H1 (cell line): ENCODE results near the gene ZBED4. TPM values are rescaled to one million over a fixed set of nuclear protein-coding genes. Genes with fewer than 3 reads are reported as not detected.

Source experiments
- CTCF ChIA-PET: fragments of 300-600 bp; sonication (Branson Sonifier 250); formaldehyde crosslinking; loops from one replicate; lab custom pipeline; 2021; ENCODE audit not compliant: partially characterized antibody; lab: Charles Lee
- POLR2A ChIA-PET: fragments of 300-600 bp; sonication (Branson Sonifier 250); formaldehyde crosslinking; loops from one replicate; lab custom pipeline; 2021; ENCODE audit warnings: inconsistent platforms; ENCODE audit not compliant: partially characterized antibody; lab: Charles Lee
- DNase-seq, 2 experiments: peaks; one replicate each; pipeline versions ENCODE4 v3.0.0 to v3.0.0-alpha.2; 2010 to 2022; ENCODE audit warnings: low spot score in 2 of 2, low read depth in 1 of 2, mixed read lengths in 1 of 2
- FAIRE-seq: peaks from 2 replicates; lab custom pipeline; 2011; peaks lifted over from hg19 to GRCh38; lab: Jason Lieb, UNC
- H2AFZ ChIP-seq: 2 replicates; pipeline ENCODE4 v1.8.1; 2012; ENCODE audit warnings: low read length, inconsistent platforms
- H2AK5ac ChIP-seq: 2 replicates; pipeline ENCODE4 v1.6.1; 2013; ENCODE audit warnings: low read depth, low read length
- H2BK120ac ChIP-seq: replicated peaks from 2 replicates; pipeline ENCODE3; 2013; ENCODE audit warnings: low read depth, low read length, inconsistent platforms
- H2BK12ac ChIP-seq: 2 replicates; pipeline ENCODE4 v1.6.1; 2013; ENCODE audit warnings: low read depth, low read length
- H2BK15ac ChIP-seq: 2 replicates; pipeline ENCODE4 v1.6.1; 2013; ENCODE audit warnings: low read length
- H2BK20ac ChIP-seq: 2 replicates; pipeline ENCODE4 v1.6.1; 2013; ENCODE audit warnings: low read length
- H2BK5ac ChIP-seq: 2 replicates; pipeline ENCODE4 v1.6.1; 2013; ENCODE audit warnings: low read depth, low read length
- H3K14ac ChIP-seq: 2 replicates; pipeline ENCODE4 v1.6.1; 2013; ENCODE audit warnings: inconsistent platforms; ENCODE audit not compliant: insufficient read length
- H3K18ac ChIP-seq: 2 replicates; pipeline ENCODE4 v1.6.1; 2013; ENCODE audit warnings: low read length; ENCODE audit errors: extremely low read depth
- H3K23ac ChIP-seq: 2 replicates; pipeline ENCODE4 v1.6.1; 2013; ENCODE audit warnings: inconsistent platforms; ENCODE audit not compliant: insufficient read length
- H3K23me2 ChIP-seq: 2 replicates; pipeline ENCODE4 v1.6.1; 2013; ENCODE audit warnings: low read depth, low read length
- H3K27ac ChIP-seq: 2 replicates; pipeline ENCODE4 v1.6.1; 2011; ENCODE audit warnings: low read depth, low read length, inconsistent platforms
- H3K27me3 ChIP-seq, 4 experiments: replicated peaks in 1 of 4; 1 replicate in 1 of 4; 2 replicates in 3 of 4; pipeline versions ENCODE4 v1.6.1 to v1.8.1; 2011 to 2013; ENCODE audit warnings: low read length in 3 of 4, mild to moderate bottlenecking in 3 of 4, inconsistent platforms in 2 of 4, mixed read lengths in 2 of 4, moderate library complexity in 1 of 4; ENCODE audit not compliant: control insufficient read depth in 3 of 4, insufficient read depth in 3 of 4; ENCODE audit errors: extremely low read depth in 1 of 4
- H3K36me3 ChIP-seq, 4 experiments: 2 replicates each; pipeline versions ENCODE4 v1.6.1 to v1.8.1; 2011 to 2013; ENCODE audit warnings: mild to moderate bottlenecking in 4 of 4, low read length in 3 of 4, moderate library complexity in 2 of 4, control low read depth in 1 of 4, inconsistent platforms in 1 of 4; ENCODE audit not compliant: insufficient read depth in 4 of 4, control insufficient read depth in 2 of 4
- H3K4ac ChIP-seq: replicated peaks from 2 replicates; pipeline ENCODE3; 2013; ENCODE audit warnings: low read length, low read depth, mixed read lengths, inconsistent platforms; ENCODE audit not compliant: insufficient read length
- H3K4me1 ChIP-seq, 4 experiments: replicated peaks in 1 of 4; 1 replicate in 1 of 4; 2 replicates in 3 of 4; pipeline versions ENCODE4 v1.6.1 to v1.8.1; 2011 to 2013; ENCODE audit warnings: low read length in 3 of 4, inconsistent platforms in 2 of 4, mixed read lengths in 1 of 4; ENCODE audit not compliant: insufficient read depth in 4 of 4, control insufficient read depth in 3 of 4
- H3K4me2 ChIP-seq, 2 experiments: 2 replicates each; pipeline versions ENCODE4 v1.6.1 to v1.8.1; 2011 to 2013; ENCODE audit warnings: low read depth in 2 of 2, low read length in 2 of 2, control low read depth in 1 of 2, inconsistent platforms in 1 of 2, mild to moderate bottlenecking in 1 of 2; ENCODE audit not compliant: insufficient read depth in 1 of 2
- H3K4me3 ChIP-seq, 4 experiments: fragments of 200-600, 300-600 bp in 1 of 4; sonication (generic), shearing (Covaris generic), sonication (Bioruptor Twin) in 1 of 4; 2 replicates each; pipeline versions ENCODE4 v1.5.1 to v1.8.1; 2011 to 2016; ENCODE audit warnings: low read length in 4 of 4, low read depth in 3 of 4, control low read depth in 2 of 4, inconsistent platforms in 2 of 4, mild to moderate bottlenecking in 2 of 4, mixed read lengths in 1 of 4, moderate library complexity in 1 of 4; ENCODE audit not compliant: insufficient read depth in 2 of 4; ENCODE audit errors: extremely low read depth in 1 of 4
- H3K56ac ChIP-seq: replicated peaks from 2 replicates; pipeline ENCODE3; 2013; ENCODE audit warnings: low read depth, mild to moderate bottlenecking, mixed read lengths, low read length, inconsistent platforms; ENCODE audit not compliant: insufficient read length
- H3K79me1 ChIP-seq: 2 replicates; pipeline ENCODE4 v1.6.1; 2013; ENCODE audit warnings: low read depth, low read length, control low read depth
- H3K79me2 ChIP-seq, 2 experiments: 2 replicates each; pipeline versions ENCODE4 v1.6.1 to v1.8.1; 2012 to 2013; ENCODE audit warnings: low read length in 2 of 2, mild to moderate bottlenecking in 2 of 2, inconsistent platforms in 1 of 2; ENCODE audit not compliant: insufficient read depth in 2 of 2, control insufficient read depth in 1 of 2
- H3K9ac ChIP-seq, 4 experiments: replicated peaks in 1 of 4; 1 replicate in 1 of 4; 2 replicates in 3 of 4; pipeline versions ENCODE4 v1.6.1 to v1.8.1; 2011 to 2013; ENCODE audit warnings: low read depth in 3 of 4, low read length in 3 of 4, control low read depth in 2 of 4, mild to moderate bottlenecking in 2 of 4, moderate library complexity in 2 of 4, inconsistent platforms in 1 of 4; ENCODE audit errors: extremely low read depth in 1 of 4
- H3K9me3 ChIP-seq, 2 experiments: 2 replicates each; pipeline versions ENCODE4 v1.6.1 to v1.8.1; 2012 to 2013; ENCODE audit warnings: mild to moderate bottlenecking in 2 of 2, moderate library complexity in 2 of 2, control low read depth in 1 of 2, inconsistent platforms in 1 of 2, low read depth in 1 of 2, low read length in 1 of 2, mixed read lengths in 1 of 2; ENCODE audit not compliant: insufficient read depth in 2 of 2
- H4K20me1 ChIP-seq, 2 experiments: replicated peaks in 1 of 2; 2 replicates each; pipeline versions ENCODE3 to v1.8.1; 2011 to 2013; ENCODE audit warnings: inconsistent platforms in 2 of 2, low read length in 2 of 2, mild to moderate bottlenecking in 1 of 2; ENCODE audit not compliant: insufficient read depth in 2 of 2, control insufficient read depth in 1 of 2
- H4K5ac ChIP-seq: 2 replicates; pipeline ENCODE4 v1.6.1; 2013; ENCODE audit warnings: low read length, low read depth, mixed read lengths, inconsistent platforms; ENCODE audit not compliant: insufficient read length
- H4K8ac ChIP-seq: 2 replicates; pipeline ENCODE4 v1.8.0; 2013; ENCODE audit warnings: mild to moderate bottlenecking, moderate library complexity, low read length, inconsistent platforms; ENCODE audit not compliant: insufficient read depth; ENCODE audit errors: extremely low read depth
- H4K91ac ChIP-seq: replicated peaks from 2 replicates; pipeline ENCODE3; 2013; ENCODE audit warnings: low read length, mixed read lengths, inconsistent platforms; ENCODE audit not compliant: insufficient read length
- BRCA1 ChIP-seq: IDR thresholded peaks from 2 replicates; pipeline ENCODE4 v1.6.1; 2012; ENCODE audit warnings: low read depth, low read length, improper control_type of control experiment
- CBX5 ChIP-seq: fragments of 300-800, 300-1000 bp; sonication (generic); IDR thresholded peaks from 2 replicates; pipeline ENCODE4 v1.7.1; 2016; ENCODE audit warnings: antibody characterized with exemption, low read length, low read depth
- CBX8 ChIP-seq: fragments of 300-800, 300-1000 bp; sonication (generic); IDR thresholded peaks from 2 replicates; pipeline ENCODE4 v1.7.1; 2016; ENCODE audit warnings: low read depth, low read length, borderline replicate concordance
- CHD1 ChIP-seq: IDR thresholded peaks from 2 replicates; pipeline ENCODE4 v1.6.1; 2012; ENCODE audit warnings: low read depth, low read length, improper control_type of control experiment
- MAFK ChIP-seq: IDR thresholded peaks from 2 replicates; pipeline ENCODE4 v1.6.1; 2012; ENCODE audit warnings: low read depth, mild to moderate bottlenecking, improper control_type of control experiment, low read length
- PHF8 ChIP-seq: fragments of 200-600 bp; sonication (generic); conservative IDR thresholded peaks from 2 replicates; pipeline ENCODE4 v1.7.1; 2012; ENCODE audit warnings: low read depth, mild to moderate bottlenecking, inconsistent platforms, low read length, moderate library complexity
- POLR2A ChIP-seq, 2 experiments: IDR thresholded peaks; 1 replicate in 1 of 2; 2 replicates in 1 of 2; pipeline ENCODE4 v1.6.1; 2011; ENCODE audit warnings: low read depth in 2 of 2, low read length in 2 of 2, mild to moderate bottlenecking in 2 of 2; ENCODE audit errors: control extremely low read depth in 1 of 2
- RBBP5 ChIP-seq: IDR thresholded peaks from 2 replicates; pipeline ENCODE4 v1.7.1; 2012; ENCODE audit warnings: low read depth, mild to moderate bottlenecking, inconsistent platforms, low read length, moderate library complexity, borderline replicate concordance
- RXRA ChIP-seq: IDR thresholded peaks from 2 replicates; pipeline ENCODE4 v1.6.1; 2011; ENCODE audit warnings: low read depth, mild to moderate bottlenecking, low read length, moderate library complexity; ENCODE audit not compliant: insufficient read depth
- WGBS, 2 experiments: shearing (Covaris generic) in 1 of 2; methylation state at CpG; one replicate each; pipeline versions ENCODE4 v1.1.6 to v1.1.7; 2013 to 2015; ENCODE audit warnings: low lambda C conversion rate in 2 of 2, mixed read lengths in 2 of 2, inconsistent platforms in 1 of 2, low coverage in 1 of 2, missing lambda C conversion rate in 1 of 2; ENCODE audit not compliant: insufficient replicate concordance in 2 of 2, insufficient coverage in 1 of 2, insufficient read length in 1 of 2; ENCODE audit errors: extremely low coverage in 1 of 2, missing lambda C conversion rate in 1 of 2; 5-methylcytosine and 5-hydroxymethylcytosine counted together
- polyA plus RNA-seq, 7 experiments: library from polyadenylated mRNA; depleted of rRNA in 3 of 7; stranded (reverse) in 5 of 7; unstranded in 2 of 7; fragments of >200 nt in 5 of 7; fragments of 200-250 nt in 2 of 7; gene quantifications; 1 replicate in 5 of 7; 2 replicates in 1 of 7; 4 replicates in 1 of 7; pipeline versions ENCODE4 v1.2.1 to v1.2.3, GENCODE V29; 2011 to 2013; ENCODE audit warnings: missing spikeins in 2 of 7, mixed read lengths in 2 of 7
- total RNA-seq: library from RNA; stranded (reverse); fragmentation: NEBNext Ultra II Directional; extraction: Animal tissue kit (Norgen Biotek cat#: 25700); gene quantifications from 2 replicates; pipeline ENCODE4 v1.2.1, GENCODE V29; 2021

Gene ZBED4
- total and polyA plus RNA-seq, 2 of the 8 experiments (the other 6 are each of a cell fraction or from before 2014, with no cell fraction given): 11.0 to 28.3 TPM

DNA sequence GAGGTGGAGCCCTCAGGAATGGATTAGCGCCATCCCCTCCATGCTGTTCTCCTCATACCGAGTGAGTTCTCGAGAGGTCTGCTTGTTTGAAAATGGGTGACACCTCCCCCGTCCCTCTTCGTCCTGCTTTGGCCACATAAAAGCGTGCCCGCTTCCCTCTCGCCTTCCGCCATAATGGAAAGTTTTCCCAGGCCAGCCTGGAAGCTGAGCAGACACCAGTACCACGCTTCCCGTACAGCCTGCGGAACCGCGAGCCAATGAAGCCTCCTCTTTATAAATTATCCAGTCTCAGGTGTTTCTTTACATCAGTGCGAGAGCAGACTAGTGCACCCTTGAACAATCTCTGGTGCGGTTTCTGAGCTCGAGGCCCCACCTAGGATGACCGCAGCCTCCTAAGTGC is 51.8 kb downstream of the ZBED4 start:
- Histone ChIP-seq H2BK120ac (no peak overlapping the region), H2BK20ac (no peak overlapping the region), H2AK5ac (no peak overlapping the region), H3K9ac (no peak overlapping the region), H2BK5ac (no peak overlapping the region), H3K4ac (no peak overlapping the region), H3K23me2 (no peaks in the 10 kb centered on the region), H3K27me3 (no peaks in the 10 kb centered on the region), H3K4me2 (no peak overlapping the region), H3K4me1 (no peaks in the 10 kb centered on the region), H4K20me1 (peaks cover 2 to 21% of the 10 kb centered on the region in 2 experiments), H2BK15ac (no peak overlapping the region), H3K36me3 (peaks cover 0 to 33% (median 12%) of the 10 kb centered on the region in 4 experiments; a peak in 5 of 8 replicates), H3K9me3 (peaks cover 6 to 10% of the 10 kb centered on the region in 2 experiments; a peak in 2 of 4 replicates), H4K5ac (no peak overlapping the region), H3K18ac (no peak overlapping the region), H2BK12ac (no peak overlapping the region), H3K27ac (no peak overlapping the region), H3K79me1 (peaks cover 2% of the 10 kb centered on the region; the same call in 1 of the 2 replicates), H3K4me3 (no peak overlapping the region), H2AFZ (no peak overlapping the region), H3K23ac (no peak overlapping the region), H4K91ac (no peak overlapping the region), H4K8ac (peak overlapping the region; percentile 25; the same call in 1 of the 2 replicates), H3K14ac (no peak overlapping the region), H3K56ac (no peak overlapping the region), H3K79me2 (no peaks in the 10 kb centered on the region)
- TF ChIP-seq MAFK: no peak
- TF ChIP-seq CBX5: no peak
- TF ChIP-seq CHD1: no peak
- TF ChIP-seq RXRA: no peak
- no peak for TF ChIP-seq POLR2A (IDR thresholded peaks at IDR 0.05; ENCODE audit: control extremely low read depth in 1 of 2, low read depth in 2 of 2, low read length in 2 of 2)
- TF ChIP-seq CBX8: no peak
- TF ChIP-seq PHF8: no peak
- TF ChIP-seq RBBP5: no peak
- no peak for TF ChIP-seq BRCA1
- 94% methylated on average over 16 of the region's 18 CpGs; no CpG with 5 or more reads in 1 of the 2 experiments for WGBS, 2 experiments
- CTCF ChIA-PET: interaction anchor here (1.0 to 1.4 kb wide), 3 partner anchors 12 to 113 kb away, joined by 3 to 4 read pairs (median 4); no protein-coding TSS in a partner anchor
- FAIRE-seq (no peak), DNase-seq (no peak)
- POLR2A ChIA-PET: interaction anchor here (1.0 to 1.4 kb wide), 3 partner anchors 9 to 21 kb away, joined by 4 to 7 read pairs (median 5); no protein-coding TSS in a partner anchor
